OCI-M1 (cell line): ENCODE results near the gene PLCB2.

Experiments
- DNase-seq: peaks from one replicate; lab custom pipeline; 2025; lab: John Stamatoyannopoulos, UW

PLCB2 gene

DNA sequence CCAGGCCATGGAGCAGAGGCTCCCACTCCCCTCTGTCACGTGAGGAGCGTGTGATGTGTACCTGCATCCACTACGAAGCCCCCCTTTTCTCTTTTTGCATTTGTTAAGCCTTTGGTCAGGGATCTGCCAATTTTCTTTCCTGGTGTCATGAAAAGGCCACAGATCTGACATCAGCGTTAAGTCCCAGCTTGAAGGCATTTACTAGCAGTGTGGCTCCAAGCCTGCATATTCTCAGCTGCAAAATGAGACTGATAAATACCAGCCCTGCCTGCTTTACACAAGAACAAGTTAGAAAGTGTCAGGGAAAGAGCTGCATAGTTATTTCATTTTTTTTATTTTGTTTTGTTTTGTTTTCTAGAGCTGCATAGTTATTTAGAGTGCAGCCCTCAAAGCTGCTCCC is 22.6 kb downstream of the PLCB2 start:
- no peak for DNase-seq

DNA sequence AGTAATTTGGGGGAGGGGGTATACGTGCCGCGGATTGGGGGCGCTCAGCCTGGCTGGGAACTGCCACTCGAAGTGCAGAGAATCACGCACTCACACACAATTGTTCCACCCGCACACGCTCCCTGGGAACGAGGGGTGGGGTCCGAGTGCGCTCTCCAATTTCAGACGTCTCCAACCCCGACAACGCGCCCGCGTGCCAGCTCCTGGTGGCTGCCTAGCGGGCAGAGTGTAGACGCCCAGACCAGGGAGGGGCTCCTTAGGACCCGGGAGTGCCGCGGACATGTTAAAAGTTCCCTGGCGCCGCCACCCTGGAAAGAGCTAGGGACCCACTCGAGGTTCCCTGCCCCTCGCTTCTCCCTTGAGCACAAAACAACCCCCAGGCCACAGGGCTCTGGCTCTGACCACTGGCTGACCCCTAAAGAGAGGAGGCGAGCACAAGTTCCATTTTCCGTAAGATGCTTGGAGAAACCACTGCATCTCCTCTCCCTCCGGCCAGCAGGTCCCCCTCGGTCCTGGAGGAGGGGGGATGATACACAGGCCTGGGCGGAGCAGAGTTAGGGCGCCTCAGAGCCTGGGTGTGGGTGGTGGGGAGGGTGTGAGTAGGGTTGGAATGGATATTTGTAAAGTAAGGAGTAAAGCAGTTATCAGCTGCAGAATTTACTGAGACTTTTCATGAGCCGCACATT is 24.0 kb downstream of the PLCB2 start:
- no peak for DNase-seq

GRCh38 chr15:40282869-40283614 is 24.7 kb downstream of the PLCB2 start, which contains the start of gene ANKRD63:
Gene ANKRD63, minus strand, starts transcription at chr15:40283064. Its CDS starts 478 bp downstream, at chr15:40282586.
- peak; percentile 59 for DNase-seq

- peak; percentile 70 for DNase-seq
These were observed 25.4 kb downstream of the PLCB2 start for GRCh38 chr15:40282147-40282868.

GRCh38 chr15:40281801-40282146 is 26.0 kb downstream of the PLCB2 start:
- DNase-seq = no peak

- no peak for DNase-seq
These were observed 26.5 kb downstream of the PLCB2 start for GRCh38 chr15:40281057-40281800.

- no peak for DNase-seq
These were observed 27.3 kb downstream of the PLCB2 start for GRCh38 chr15:40280260-40281056.

- DNase-seq = peak; percentile 75
These were observed 28.1 kb downstream of the PLCB2 start for GRCh38 chr15:40279437-40280141.

- DNase-seq = no peak
These were observed 29.7 kb downstream of the PLCB2 start for GRCh38 chr15:40278026-40278425.

DNA sequence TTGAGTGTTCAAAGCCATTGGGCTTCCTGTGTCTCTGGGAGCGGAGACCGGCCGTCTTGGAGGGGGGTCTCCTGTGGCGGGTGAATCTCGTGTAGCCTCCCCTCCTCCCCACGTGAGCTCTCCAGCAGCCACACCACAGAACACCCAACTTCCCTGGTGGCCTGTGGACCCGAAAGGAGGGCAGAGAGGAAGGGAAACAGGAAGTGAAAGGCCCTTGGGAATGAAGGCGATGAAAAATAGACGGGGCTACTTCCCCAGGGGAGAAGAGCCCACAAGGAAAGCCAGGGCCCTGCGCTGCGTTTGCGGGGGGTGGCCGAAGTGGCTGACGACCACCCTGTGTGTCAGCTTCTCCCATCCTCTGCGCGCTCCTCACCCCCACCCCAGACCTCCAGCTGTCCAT is 30.3 kb downstream of the PLCB2 start:
- no peak for DNase-seq

DNA sequence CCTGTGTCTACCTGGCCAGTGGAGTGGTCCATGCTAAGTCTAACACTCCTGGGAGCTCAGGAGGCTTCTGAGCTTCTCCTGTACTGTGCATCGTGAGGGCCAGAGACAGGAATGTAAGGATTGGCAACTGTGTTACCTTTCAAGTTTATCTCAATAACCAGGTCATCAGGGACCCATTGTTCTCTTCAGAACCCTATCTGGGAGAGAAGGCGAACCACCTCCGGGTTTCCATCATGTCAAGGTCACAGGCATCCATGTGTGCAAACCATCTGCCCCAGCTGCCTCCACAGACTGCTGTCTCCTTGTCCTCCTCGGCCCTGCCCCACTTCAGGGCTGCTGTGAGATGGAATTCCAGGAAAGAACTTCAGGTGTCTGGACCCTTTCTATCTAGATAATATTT is 30.8 kb downstream of the PLCB2 start:
- DNase-seq = no peak

GRCh38 chr15:40275954-40276353 is 31.8 kb downstream of the PLCB2 start:
- no peak for DNase-seq

- no peak for DNase-seq
These were observed 32.2 kb downstream of the PLCB2 start for GRCh38 chr15:40275523-40275922.

- DNase-seq = peak; percentile 90
These were observed 33.1 kb downstream of the PLCB2 start for GRCh38 chr15:40274350-40275274.

DNA sequence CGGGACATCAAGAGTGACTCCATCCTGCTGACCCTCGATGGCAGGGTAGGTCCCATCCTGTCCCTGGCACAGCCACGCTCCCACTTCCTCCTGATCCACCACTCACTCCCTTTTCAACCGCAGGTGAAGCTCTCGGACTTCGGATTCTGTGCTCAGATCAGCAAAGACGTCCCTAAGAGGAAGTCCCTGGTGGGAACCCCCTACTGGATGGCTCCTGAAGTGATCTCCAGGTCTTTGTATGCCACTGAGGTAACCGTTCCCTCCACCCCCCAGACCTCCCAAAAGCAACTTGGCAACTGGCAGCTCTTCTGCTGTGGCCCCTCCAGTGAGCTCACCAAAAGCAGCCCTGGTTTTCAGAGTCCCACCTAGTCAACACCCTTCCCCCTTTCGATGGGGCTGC is 34.3 kb downstream of the PLCB2 start:
- no peak for DNase-seq

GRCh38 chr15:40272485-40273056 is 35.2 kb downstream of the PLCB2 start:
- DNase-seq = no peak

DNA sequence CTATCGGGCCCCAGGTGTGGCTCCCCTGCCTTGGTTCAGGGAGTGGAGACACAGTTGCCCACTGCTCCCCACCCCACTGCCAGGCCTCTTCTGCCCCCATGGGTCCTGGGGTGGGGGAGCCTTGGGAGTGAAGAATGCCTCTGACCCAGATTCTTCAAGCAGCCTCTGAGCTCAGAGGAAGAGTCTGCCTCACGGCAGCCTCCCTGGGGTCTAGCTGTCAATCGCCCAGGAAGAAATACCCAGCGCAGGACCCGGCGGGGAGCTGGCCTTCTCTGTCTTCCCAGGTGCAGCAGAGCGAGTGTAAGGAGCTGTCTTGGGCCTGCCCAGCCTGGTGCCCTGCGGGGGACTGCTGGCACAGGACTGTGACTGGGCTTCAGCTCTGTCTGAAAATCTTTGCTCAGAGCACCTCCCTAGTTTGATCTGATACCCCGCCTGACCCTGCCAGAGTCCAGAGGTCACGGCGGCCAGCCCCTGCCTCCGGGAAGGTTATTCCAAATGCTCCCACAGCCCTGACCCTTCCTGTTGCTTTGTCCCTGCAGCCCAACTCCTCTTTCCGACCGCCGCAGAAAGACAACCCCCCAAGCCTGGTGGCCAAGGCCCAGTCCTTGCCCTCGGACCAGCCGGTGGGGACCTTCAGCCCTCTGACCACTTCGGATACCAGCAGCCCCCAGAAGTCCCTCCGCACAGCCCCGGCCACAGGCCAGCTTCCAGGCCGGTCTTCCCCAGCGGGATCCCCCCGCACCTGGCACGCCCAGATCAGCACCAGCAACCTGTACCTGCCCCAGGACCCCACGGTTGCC is 35.9 kb downstream of the PLCB2 start:
- no peak for DNase-seq

DNA sequence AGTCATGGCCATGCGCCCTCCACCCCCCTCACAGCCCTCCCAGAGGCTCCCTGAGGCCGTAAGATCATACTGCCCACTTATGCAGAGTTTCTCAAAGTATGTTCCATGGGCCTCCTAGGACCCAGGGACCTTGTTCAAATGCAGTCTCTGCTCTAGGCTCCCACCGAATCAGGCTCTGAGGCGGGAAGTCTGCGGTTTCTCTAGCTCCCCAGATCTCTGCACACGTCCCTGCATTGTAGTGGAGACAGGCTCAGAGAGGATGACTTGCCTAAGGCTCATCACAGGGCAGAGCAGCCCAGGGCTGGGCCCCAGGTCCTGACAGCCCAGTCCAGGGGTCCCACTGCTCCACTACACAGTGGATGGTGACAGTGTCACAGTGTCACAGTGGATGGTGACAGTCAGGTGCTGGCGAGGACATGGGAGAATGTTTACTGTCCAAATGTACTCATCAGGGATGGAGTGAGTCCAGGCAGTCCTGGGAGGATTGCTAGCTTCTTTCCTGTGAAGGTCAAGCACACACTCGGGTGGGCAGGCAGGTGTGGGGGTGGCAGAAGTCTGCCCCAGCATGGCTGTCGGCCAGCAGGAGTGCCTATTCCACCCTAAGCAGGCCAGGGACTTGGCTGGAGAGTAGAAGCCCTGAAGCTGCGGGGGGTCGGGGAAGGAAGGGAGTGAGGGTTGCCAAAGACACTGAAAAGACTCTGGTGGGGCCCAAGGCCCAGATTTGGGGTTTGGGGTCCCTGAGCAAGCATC is 37.3 kb downstream of the PLCB2 start:
- peak; percentile 20 for DNase-seq
